ENCODE data around the gene PDCD6IP. TPM values are rescaled to one million over a fixed set of nuclear protein-coding genes. Genes with fewer than 3 reads are reported as not detected.
"Not testable (repeated sequence)": the region's sequence is repeated elsewhere in the genome, so short reads cannot be mapped to it uniquely, and the experiment has no call there.

The PDCD6IP gene, protein sequence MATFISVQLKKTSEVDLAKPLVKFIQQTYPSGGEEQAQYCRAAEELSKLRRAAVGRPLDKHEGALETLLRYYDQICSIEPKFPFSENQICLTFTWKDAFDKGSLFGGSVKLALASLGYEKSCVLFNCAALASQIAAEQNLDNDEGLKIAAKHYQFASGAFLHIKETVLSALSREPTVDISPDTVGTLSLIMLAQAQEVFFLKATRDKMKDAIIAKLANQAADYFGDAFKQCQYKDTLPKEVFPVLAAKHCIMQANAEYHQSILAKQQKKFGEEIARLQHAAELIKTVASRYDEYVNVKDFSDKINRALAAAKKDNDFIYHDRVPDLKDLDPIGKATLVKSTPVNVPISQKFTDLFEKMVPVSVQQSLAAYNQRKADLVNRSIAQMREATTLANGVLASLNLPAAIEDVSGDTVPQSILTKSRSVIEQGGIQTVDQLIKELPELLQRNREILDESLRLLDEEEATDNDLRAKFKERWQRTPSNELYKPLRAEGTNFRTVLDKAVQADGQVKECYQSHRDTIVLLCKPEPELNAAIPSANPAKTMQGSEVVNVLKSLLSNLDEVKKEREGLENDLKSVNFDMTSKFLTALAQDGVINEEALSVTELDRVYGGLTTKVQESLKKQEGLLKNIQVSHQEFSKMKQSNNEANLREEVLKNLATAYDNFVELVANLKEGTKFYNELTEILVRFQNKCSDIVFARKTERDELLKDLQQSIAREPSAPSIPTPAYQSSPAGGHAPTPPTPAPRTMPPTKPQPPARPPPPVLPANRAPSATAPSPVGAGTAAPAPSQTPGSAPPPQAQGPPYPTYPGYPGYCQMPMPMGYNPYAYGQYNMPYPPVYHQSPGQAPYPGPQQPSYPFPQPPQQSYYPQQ
- total RNA-seq (178 TPM), polyA plus RNA-seq (10 to 100 TPM; 73.0 to 86.1 (median 78.8) TPM)

DNA sequence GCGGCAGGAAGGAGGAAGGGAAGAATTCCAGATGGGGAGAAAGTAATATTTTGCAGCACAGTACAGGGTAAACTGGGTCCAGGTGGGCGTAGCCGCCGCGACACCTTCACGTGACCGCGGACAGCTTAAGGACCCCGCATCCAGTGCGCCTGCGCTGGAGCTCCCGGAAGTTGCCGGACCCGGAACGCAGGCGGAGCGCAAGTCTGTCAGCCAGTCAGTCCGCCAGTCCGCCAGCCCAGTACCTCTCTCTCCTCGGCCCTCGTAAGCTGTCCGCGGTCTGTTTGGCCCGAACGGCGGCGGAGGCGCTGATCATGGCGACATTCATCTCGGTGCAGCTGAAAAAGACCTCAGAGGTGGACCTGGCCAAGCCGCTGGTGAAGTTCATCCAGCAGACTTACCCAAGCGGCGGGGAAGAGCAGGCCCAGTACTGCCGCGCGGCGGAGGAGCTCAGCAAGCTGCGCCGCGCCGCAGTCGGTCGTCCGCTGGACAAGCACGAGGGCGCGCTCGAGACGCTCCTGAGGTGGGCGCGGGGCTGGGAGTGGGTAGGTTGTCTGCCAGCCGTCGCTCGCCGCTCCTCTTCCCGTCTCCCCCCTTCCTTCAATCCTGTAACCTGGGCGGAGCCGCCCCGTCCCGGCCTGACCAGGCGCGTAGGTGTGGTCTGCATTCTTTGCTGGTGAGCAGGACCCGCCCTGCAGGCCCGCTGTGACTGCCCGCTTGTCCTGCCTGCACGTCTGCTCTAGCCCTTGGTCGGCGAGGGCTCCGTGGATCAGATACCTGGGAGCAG, at the start of gene PDCD6IP:
Gene PDCD6IP (plus strand): TSS at position 213 of the 784 bp plus-strand sequence. CDS start 99 bp downstream, at position 312.
- peaks cover 2% of the 10 kb centered on the region for H3K36me3 ChIP-seq (ENCODE audit: control insufficient read depth, insufficient read depth, low read length)
- peaks cover 39% of the 10 kb centered on the region for H3K4me1 ChIP-seq (ENCODE audit: control insufficient read depth, insufficient read depth, low read length, poor library complexity, severe bottlenecking)
- Mint-ChIP-seq H3K4me1 (peaks cover 35 to 65% (median 45%) of the 10 kb centered on the region in 4 donors), H3K36me3 (peaks cover 9% of the 10 kb centered on the region), H3K9me3 (peaks cover 0 to 4% (median 0%) of the 10 kb centered on the region in 7 donors), H3K4me3 (peak within 1 kb of the TSS; percentile 97 to 100 (median 99)), H3K27me3 (peaks cover 7% of the 10 kb centered on the region), H3K27ac (peak within 1 kb of the TSS; percentile 97 to 98 (median 97))
- H3K4me3 ChIP-seq (ENCODE audit: low read depth, low read length) = peak within 1 kb of the TSS; percentile 92
- H3K9me3 ChIP-seq (ENCODE audit: control insufficient read depth in 2 of 2, low read length in 2 of 2) = no peaks in the 10 kb centered on the region
- H3K27ac ChIP-seq (ENCODE audit: insufficient read depth, low read length, poor library complexity, severe bottlenecking) = peak within 1 kb of the TSS; percentile 85
- DNase-seq = peak; percentile 82 to 95 (median 89)
- peak; percentile 85 to 86 for ATAC-seq (ENCODE audit: low read depth in 2 of 2)
- H3K27me3 ChIP-seq (ENCODE audit: control insufficient read depth, insufficient read depth, low read length) = no peaks in the 10 kb centered on the region

DNA sequence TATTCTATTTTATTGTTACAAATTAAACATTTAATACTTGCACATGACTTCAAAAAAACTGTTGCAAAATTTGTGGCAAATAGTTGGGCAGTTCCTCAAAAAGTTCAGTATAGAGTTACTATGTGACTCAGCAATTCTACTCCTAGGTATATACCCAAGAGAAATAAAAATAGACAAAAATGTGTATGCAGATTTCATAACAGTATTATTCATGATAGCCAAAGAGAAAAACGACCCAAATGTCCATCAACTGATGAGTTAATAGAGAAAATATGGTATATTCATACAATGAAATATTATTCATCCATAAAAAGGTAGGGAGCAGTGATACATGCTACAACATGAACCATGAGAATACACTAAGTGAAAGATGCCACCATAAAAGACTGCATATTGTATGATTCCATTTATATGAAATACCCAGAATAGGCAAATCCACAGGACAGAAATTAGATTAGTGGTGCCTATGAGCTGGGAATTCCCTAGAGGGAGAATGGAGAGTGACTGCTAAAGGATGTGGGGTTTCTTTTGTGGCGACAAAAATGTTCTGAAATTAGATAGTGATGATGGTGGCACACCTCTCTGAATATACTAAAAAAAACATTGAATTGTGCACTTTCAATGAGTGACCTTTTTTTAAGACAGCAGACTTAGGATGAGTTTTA, 48.8 kb upstream of the PDCD6IP start:
- Mint-ChIP-seq H3K27me3 (peaks cover 18% of the 10 kb centered on the region), H3K27ac (no peak overlapping the region), H3K4me3 (no peak overlapping the region), H3K36me3 (no peaks in the 10 kb centered on the region), H3K9me3 (peaks cover 0 to 9% (median 4%) of the 10 kb centered on the region in 7 donors), H3K4me1 (peaks cover 0 to 5% (median 0%) of the 10 kb centered on the region in 4 donors)
- DNase-seq = no peak
- Histone ChIP-seq H3K4me1 (ENCODE audit: control insufficient read depth, insufficient read depth, low read length, poor library complexity, severe bottlenecking) (no peaks in the 10 kb centered on the region), H3K27ac (ENCODE audit: insufficient read depth, low read length, poor library complexity, severe bottlenecking) (no peak overlapping the region), H3K9me3 (ENCODE audit: control insufficient read depth in 2 of 2, low read length in 2 of 2) (peaks cover under 1 to 10% of the 10 kb centered on the region in 2 experiments), H3K4me3 (ENCODE audit: low read depth, low read length) (no peak overlapping the region), H3K27me3 (ENCODE audit: control insufficient read depth, insufficient read depth, low read length) (peaks cover 1% of the 10 kb centered on the region), H3K36me3 (ENCODE audit: control insufficient read depth, insufficient read depth, low read length) (no peaks in the 10 kb centered on the region)
- no peak for ATAC-seq (ENCODE audit: low read depth in 2 of 2)

DNA sequence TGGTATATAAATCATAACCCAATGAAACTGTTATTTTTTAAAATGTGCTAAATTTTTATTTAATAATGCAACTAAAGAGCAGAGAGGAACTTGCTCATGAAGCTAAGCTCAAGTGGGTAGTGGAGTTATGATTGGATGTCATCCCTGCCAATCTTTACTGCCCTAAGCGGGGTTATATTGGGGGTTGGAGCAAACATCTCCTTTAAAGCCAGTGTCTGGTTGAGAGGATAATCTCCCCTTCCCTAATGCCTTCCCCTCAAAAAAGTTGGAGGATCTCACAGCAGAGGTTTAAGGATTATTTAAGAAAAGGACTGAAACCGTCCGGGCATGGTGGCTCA, 48.2 kb upstream of the PDCD6IP start:
- H3K27ac Mint-ChIP-seq = no peak overlapping the region
- Histone ChIP-seq H3K9me3 (ENCODE audit: control insufficient read depth in 2 of 2, low read length in 2 of 2) (peaks cover 4 to 14% of the 10 kb centered on the region in 2 experiments), H3K27ac (ENCODE audit: insufficient read depth, low read length, poor library complexity, severe bottlenecking) (no peak overlapping the region), H3K36me3 (ENCODE audit: control insufficient read depth, insufficient read depth, low read length) (no peaks in the 10 kb centered on the region), H3K4me1 (ENCODE audit: control insufficient read depth, insufficient read depth, low read length, poor library complexity, severe bottlenecking) (no peaks in the 10 kb centered on the region), H3K4me3 (ENCODE audit: low read depth, low read length) (no peak overlapping the region), H3K27me3 (ENCODE audit: control insufficient read depth, insufficient read depth, low read length) (peaks cover 4% of the 10 kb centered on the region)
- no peaks in the 10 kb centered on the region for H3K36me3 Mint-ChIP-seq
- H3K9me3 Mint-ChIP-seq = peaks cover 0 to 14% (median 4%) of the 10 kb centered on the region in 7 donors
- H3K4me3 Mint-ChIP-seq = no peak overlapping the region
- H3K4me1 Mint-ChIP-seq = peaks cover 0 to 5% (median 0%) of the 10 kb centered on the region in 4 donors
- peaks cover 20% of the 10 kb centered on the region for H3K27me3 Mint-ChIP-seq
- DNase-seq = no peak
- ATAC-seq (ENCODE audit: low read depth in 2 of 2) = no peak

DNA sequence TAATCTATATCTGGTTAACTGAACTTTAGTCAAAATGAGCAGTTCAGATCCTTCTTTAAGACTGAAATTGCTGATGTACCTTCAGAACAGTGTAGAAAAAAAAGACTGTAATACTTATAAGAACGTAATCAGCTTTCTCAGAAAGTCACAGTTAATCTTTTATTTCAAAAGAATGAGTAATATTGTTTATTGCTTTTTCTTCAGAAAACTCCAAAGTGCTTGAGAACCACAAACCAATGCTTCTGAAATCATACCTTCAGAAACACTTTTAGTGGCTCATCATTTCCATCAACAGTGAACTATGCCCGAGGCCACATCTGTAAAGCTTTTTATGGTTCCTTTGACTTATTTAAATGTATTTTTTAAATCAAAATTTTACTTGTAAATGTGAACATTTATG, 47.1 kb upstream of the PDCD6IP start:
- Histone ChIP-seq H3K4me1 (ENCODE audit: control insufficient read depth, insufficient read depth, low read length, poor library complexity, severe bottlenecking) (no peaks in the 10 kb centered on the region), H3K27ac (ENCODE audit: insufficient read depth, low read length, poor library complexity, severe bottlenecking) (no peak overlapping the region), H3K9me3 (ENCODE audit: control insufficient read depth in 2 of 2, low read length in 2 of 2) (peaks cover 4 to 15% of the 10 kb centered on the region in 2 experiments), H3K4me3 (ENCODE audit: low read depth, low read length) (no peak overlapping the region), H3K27me3 (ENCODE audit: control insufficient read depth, insufficient read depth, low read length) (peaks cover 4% of the 10 kb centered on the region), H3K36me3 (ENCODE audit: control insufficient read depth, insufficient read depth, low read length) (no peaks in the 10 kb centered on the region)
- H3K27ac Mint-ChIP-seq = no peak overlapping the region
- H3K9me3 Mint-ChIP-seq = peaks cover 0 to 14% (median 4%) of the 10 kb centered on the region in 7 donors
- no peak overlapping the region for H3K4me3 Mint-ChIP-seq
- H3K36me3 Mint-ChIP-seq = no peaks in the 10 kb centered on the region
- peaks cover 20% of the 10 kb centered on the region for H3K27me3 Mint-ChIP-seq
- DNase-seq (peak in 1 of 3 donors; percentile 46), ATAC-seq (ENCODE audit: low read depth in 2 of 2) (no peak)
- H3K4me1 Mint-ChIP-seq = peaks cover 0 to 5% (median 0%) of the 10 kb centered on the region in 4 donors

DNA sequence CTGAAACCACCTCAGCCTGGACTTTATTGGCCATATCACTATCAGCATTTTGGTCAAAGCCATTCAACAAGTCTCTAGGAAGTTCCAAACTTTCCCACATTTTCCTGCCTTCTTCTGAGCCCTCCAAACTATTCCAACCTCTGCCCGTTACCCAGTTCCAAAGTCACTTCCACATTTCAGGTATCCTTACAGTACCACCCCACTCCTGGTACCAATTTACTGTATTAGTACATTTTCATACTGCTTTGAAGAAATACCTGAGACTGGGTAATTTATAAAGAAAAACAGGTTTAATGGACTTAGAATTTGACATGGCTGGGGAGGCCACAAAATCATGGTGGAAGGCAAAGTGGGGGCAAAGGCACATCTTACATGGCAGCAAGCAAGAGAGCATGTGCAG, 44.0 kb upstream of the PDCD6IP start:
- not testable (repeated sequence) for ATAC-seq (ENCODE audit: low read depth in 2 of 2); H3K4me1 Mint-ChIP-seq; H3K4me3 ChIP-seq (ENCODE audit: low read depth, low read length); H3K36me3 ChIP-seq (ENCODE audit: control insufficient read depth, insufficient read depth, low read length); H3K27me3 ChIP-seq (ENCODE audit: control insufficient read depth, insufficient read depth, low read length); H3K27ac Mint-ChIP-seq; H3K27ac ChIP-seq (ENCODE audit: insufficient read depth, low read length, poor library complexity, severe bottlenecking); H3K36me3 Mint-ChIP-seq; DNase-seq; H3K4me3 Mint-ChIP-seq; H3K4me1 ChIP-seq (ENCODE audit: control insufficient read depth, insufficient read depth, low read length, poor library complexity, severe bottlenecking)
- peaks cover 14% of the 10 kb centered on the region for H3K27me3 Mint-ChIP-seq
- H3K9me3 Mint-ChIP-seq = peaks cover 0 to 17% (median 4%) of the 10 kb centered on the region in 7 donors
- peaks cover 4 to 15% of the 10 kb centered on the region in 2 experiments for H3K9me3 ChIP-seq (ENCODE audit: control insufficient read depth in 2 of 2, low read length in 2 of 2)

DNA sequence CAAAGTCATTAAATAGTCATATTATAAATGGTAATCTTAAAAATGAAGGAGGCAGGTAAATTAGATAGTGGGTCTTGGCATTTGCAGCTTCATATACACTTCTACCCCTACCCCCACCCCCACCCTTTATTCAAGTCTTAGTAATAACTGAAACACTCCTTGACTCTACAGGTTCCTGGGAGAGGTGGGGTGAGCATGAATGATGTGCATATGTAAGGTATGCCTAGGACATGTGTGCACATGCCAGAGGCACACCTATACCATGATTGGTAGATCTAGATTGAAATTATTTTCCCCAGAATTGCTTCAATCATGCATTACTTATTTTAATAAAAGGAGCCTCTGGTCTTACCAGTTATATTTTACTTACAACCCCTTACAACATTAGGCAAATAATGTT, 40.1 kb upstream of the PDCD6IP start:
- Histone ChIP-seq H3K9me3 (ENCODE audit: control insufficient read depth in 2 of 2, low read length in 2 of 2) (peaks cover 4 to 15% of the 10 kb centered on the region in 2 experiments), H3K27me3 (ENCODE audit: control insufficient read depth, insufficient read depth, low read length) (peaks cover 2% of the 10 kb centered on the region), H3K27ac (ENCODE audit: insufficient read depth, low read length, poor library complexity, severe bottlenecking) (no peak overlapping the region), H3K4me3 (ENCODE audit: low read depth, low read length) (no peak overlapping the region), H3K36me3 (ENCODE audit: control insufficient read depth, insufficient read depth, low read length) (no peaks in the 10 kb centered on the region), H3K4me1 (ENCODE audit: control insufficient read depth, insufficient read depth, low read length, poor library complexity, severe bottlenecking) (no peaks in the 10 kb centered on the region)
- Mint-ChIP-seq H3K4me1 (no peaks in the 10 kb centered on the region), H3K9me3 (peaks cover 0 to 17% (median 4%) of the 10 kb centered on the region in 7 donors), H3K36me3 (no peaks in the 10 kb centered on the region), H3K4me3 (no peak overlapping the region), H3K27me3 (peaks cover 9% of the 10 kb centered on the region), H3K27ac (no peak overlapping the region)
- no peak for DNase-seq
- no peak for ATAC-seq (ENCODE audit: low read depth in 2 of 2)

DNA sequence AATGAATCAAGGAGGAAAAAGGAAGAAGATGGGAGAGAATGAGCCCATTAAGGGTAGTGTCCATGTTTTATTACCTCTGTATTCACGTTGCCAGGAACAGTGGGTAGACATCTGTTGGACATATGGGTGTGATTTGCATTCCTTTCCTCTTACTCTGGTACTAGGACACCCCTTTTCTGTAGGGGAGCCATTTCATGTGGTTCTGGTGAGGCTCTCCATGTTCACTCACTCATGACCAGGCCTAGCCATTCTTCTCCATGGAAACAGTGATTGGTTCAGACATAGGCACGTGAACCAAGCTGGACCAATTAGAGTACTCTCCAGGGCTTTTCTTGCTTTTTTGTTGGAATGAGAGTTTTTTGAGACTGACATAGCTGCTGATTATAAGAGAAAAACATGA, 39.6 kb upstream of the PDCD6IP start:
- H3K27ac Mint-ChIP-seq = no peak overlapping the region
- H3K4me1 ChIP-seq (ENCODE audit: control insufficient read depth, insufficient read depth, low read length, poor library complexity, severe bottlenecking) = no peaks in the 10 kb centered on the region

More for the DNA sequence above, 39.6 kb upstream of the PDCD6IP start:
- no peaks in the 10 kb centered on the region for H3K36me3 Mint-ChIP-seq
- no peak overlapping the region for H3K4me3 ChIP-seq (ENCODE audit: low read depth, low read length)
- H3K9me3 ChIP-seq (ENCODE audit: control insufficient read depth in 2 of 2, low read length in 2 of 2) = peaks cover 4 to 14% of the 10 kb centered on the region in 2 experiments
- H3K27me3 Mint-ChIP-seq = peaks cover 14% of the 10 kb centered on the region
- ATAC-seq (ENCODE audit: low read depth in 2 of 2) (no peak), DNase-seq (no peak)
- H3K36me3 ChIP-seq (ENCODE audit: control insufficient read depth, insufficient read depth, low read length) = no peaks in the 10 kb centered on the region
- H3K27me3 ChIP-seq (ENCODE audit: control insufficient read depth, insufficient read depth, low read length) = peaks cover 3% of the 10 kb centered on the region
- H3K4me3 Mint-ChIP-seq = no peak overlapping the region
- peaks cover 0 to 15% (median 4%) of the 10 kb centered on the region in 7 donors for H3K9me3 Mint-ChIP-seq
- H3K27ac ChIP-seq (ENCODE audit: insufficient read depth, low read length, poor library complexity, severe bottlenecking) = no peak overlapping the region
- H3K4me1 Mint-ChIP-seq = no peaks in the 10 kb centered on the region
